HEK293T (cell line): ENCODE results near the gene EXOSC1.
"Not testable (repeated sequence)": the region's sequence is repeated elsewhere in the genome, so short reads cannot be mapped to it uniquely, and the experiment has no call there.

ENCODE experiments used
- CTCF ChIA-PET: fragments of 350-600 bp; formaldehyde crosslinking; extraction: SDS; loops from one replicate; lab custom pipeline; 2021; ENCODE audit warnings: antibody characterized with exemption, inconsistent platforms; lab: Yijun Ruan, JAX
- POLR2A ChIA-PET: fragments of 350-600 bp; formaldehyde crosslinking; extraction: SDS; loops from one replicate; lab custom pipeline; 2020; ENCODE audit warnings: antibody characterized with exemption, inconsistent platforms; lab: Yijun Ruan, JAX
- DNase-seq: peaks from one replicate; pipeline ENCODE4 v3.0.0; 2012; ENCODE audit warnings: mixed read lengths; ENCODE audit errors: extremely low spot score
- ARNT ChIP-seq: fragments of 450-650 bp; IDR thresholded peaks from 2 replicates; pipeline ENCODE4 v1.6.1; 2017; ENCODE audit warnings: mild to moderate bottlenecking
- BHLHE40 ChIP-seq: fragments of 450-650 bp; IDR thresholded peaks from 2 replicates; pipeline ENCODE4 v1.6.1; 2016; ENCODE audit warnings: mild to moderate bottlenecking, moderate library complexity, borderline replicate concordance
- CTBP1 ChIP-seq: fragments of 450-650 bp; IDR thresholded peaks from 2 replicates; pipeline ENCODE4 v1.6.1; 2016; ENCODE audit warnings: borderline replicate concordance
- ELF4 ChIP-seq: fragments of 450-650 bp; IDR thresholded peaks from 2 replicates; pipeline ENCODE4 v1.6.1; 2017; ENCODE audit warnings: antibody characterized with exemption
- FOXA1 ChIP-seq: fragments of 450-650 bp; IDR thresholded peaks from 2 replicates; pipeline ENCODE4 v1.6.1; 2016; ENCODE audit warnings: mild to moderate bottlenecking
- FOXK2 ChIP-seq: fragments of 450-650 bp; IDR thresholded peaks from 2 replicates; pipeline ENCODE4 v1.6.1; 2016; ENCODE audit warnings: mild to moderate bottlenecking
- FOXM1 ChIP-seq: fragments of 450-650 bp; IDR thresholded peaks from 2 replicates; pipeline ENCODE4 v1.6.1; 2017; ENCODE audit warnings: mild to moderate bottlenecking, borderline replicate concordance
- HDGF ChIP-seq: fragments of 450-650 bp; IDR thresholded peaks from 2 replicates; pipeline ENCODE4 v1.6.1; 2017; ENCODE audit warnings: antibody characterized with exemption, borderline replicate concordance
- L3MBTL2 ChIP-seq: fragments of 450-650 bp; conservative IDR thresholded peaks from 2 replicates; pipeline ENCODE4 v1.6.1; 2016; ENCODE audit warnings: mild to moderate bottlenecking
- LEF1 ChIP-seq: fragments of 450-650 bp; IDR thresholded peaks from 2 replicates; pipeline ENCODE4 v1.6.1; 2017; ENCODE audit warnings: mild to moderate bottlenecking, borderline replicate concordance
- NFRKB ChIP-seq: fragments of 450-650 bp; IDR thresholded peaks from 2 replicates; pipeline ENCODE4 v1.6.1; 2016; ENCODE audit warnings: mild to moderate bottlenecking, moderate library complexity
- SP1 ChIP-seq: fragments of 450-650 bp; IDR thresholded peaks from 2 replicates; pipeline ENCODE4 v1.6.1; 2017
- SUZ12 ChIP-seq: fragments of 450-650 bp; IDR thresholded peaks from 2 replicates; pipeline ENCODE4 v1.6.1; 2016; ENCODE audit warnings: mild to moderate bottlenecking
- TARDBP ChIP-seq: fragments of 450-650 bp; IDR thresholded peaks from 2 replicates; pipeline ENCODE4 v1.6.1; 2016
- ZNF384 ChIP-seq: fragments of 450-650 bp; IDR thresholded peaks from 2 replicates; pipeline ENCODE4 v1.6.1; 2016
- TF ChIP-seq, protein P1 (sequence below): fragments of 450-650 bp; IDR thresholded peaks from 2 replicates; pipeline ENCODE4 v1.6.1; 2016

The EXOSC1 gene

GRCh38 chr10:97483506-97483905 is 37.7 kb upstream of the EXOSC1 start:
- TF ChIP-seq FOXK2 = no peak
- no peak for TF ChIP-seq FOXM1
- no peak for TF ChIP-seq NFRKB
- no peak for TF ChIP-seq ARNT
- TF ChIP-seq CTBP1 = no peak
- no peak for TF ChIP-seq SUZ12
- CTCF ChIA-PET = no interaction called here
- POLR2A ChIA-PET = interaction anchor here (1.2 kb wide), 1 partner anchor 14 kb away, joined by 4 read pairs; no protein-coding TSS in a partner anchor
- no peak for DNase-seq

DNA sequence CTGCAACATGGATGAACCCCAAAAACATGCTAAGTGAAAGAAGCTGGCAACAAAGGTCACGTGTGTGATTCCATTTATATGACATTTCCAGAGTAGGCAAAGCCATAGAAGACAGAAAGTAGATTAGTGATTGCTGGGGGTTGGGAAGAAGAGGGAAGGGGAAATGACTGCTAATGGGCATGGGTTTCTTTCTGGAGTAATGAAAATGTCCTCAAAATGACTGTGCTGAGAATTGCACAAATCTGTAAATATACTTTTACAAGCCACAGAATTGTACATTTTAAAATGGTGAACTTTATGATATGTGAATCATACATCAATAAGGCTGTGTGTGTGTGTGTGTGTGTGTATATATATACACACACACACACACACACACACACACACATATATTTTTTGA is 36.6 kb upstream of the EXOSC1 start:
- no peak for TF ChIP-seq NFRKB
- TF ChIP-seq ELF4 = no peak
- TF ChIP-seq SP1 = no peak
- TF ChIP-seq, protein P1, sequence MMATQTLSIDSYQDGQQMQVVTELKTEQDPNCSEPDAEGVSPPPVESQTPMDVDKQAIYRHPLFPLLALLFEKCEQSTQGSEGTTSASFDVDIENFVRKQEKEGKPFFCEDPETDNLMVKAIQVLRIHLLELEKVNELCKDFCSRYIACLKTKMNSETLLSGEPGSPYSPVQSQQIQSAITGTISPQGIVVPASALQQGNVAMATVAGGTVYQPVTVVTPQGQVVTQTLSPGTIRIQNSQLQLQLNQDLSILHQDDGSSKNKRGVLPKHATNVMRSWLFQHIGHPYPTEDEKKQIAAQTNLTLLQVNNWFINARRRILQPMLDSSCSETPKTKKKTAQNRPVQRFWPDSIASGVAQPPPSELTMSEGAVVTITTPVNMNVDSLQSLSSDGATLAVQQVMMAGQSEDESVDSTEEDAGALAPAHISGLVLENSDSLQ = no peak
- no peak for TF ChIP-seq ARNT
- TF ChIP-seq FOXA1 = no peak
- no peak for TF ChIP-seq CTBP1
- TF ChIP-seq HDGF = no peak
- no peak for TF ChIP-seq FOXK2
- no peak for TF ChIP-seq BHLHE40
- no peak for TF ChIP-seq FOXM1
- DNase-seq = no peak
- POLR2A ChIA-PET = no interaction called here
- CTCF ChIA-PET = no interaction called here

DNA sequence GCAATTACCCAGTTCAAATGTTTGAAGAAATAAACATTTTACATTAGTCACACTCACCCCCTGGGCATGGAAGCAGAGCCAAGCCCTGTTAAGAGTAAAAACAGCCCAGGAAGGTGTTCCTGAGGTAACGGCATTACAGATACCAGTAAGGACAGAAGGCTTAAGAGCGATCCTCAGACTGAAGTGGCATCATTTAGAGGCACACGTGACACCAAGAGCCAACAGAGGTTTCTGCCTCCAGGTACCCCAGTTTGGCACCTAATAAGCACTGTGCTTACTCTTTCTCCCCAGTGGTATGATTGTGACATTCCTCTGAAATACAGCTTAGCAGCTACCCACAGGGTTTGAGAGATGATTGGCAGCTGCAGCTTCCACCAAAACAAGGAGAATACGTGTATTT is 35.3 kb upstream of the EXOSC1 start:
- no peak for DNase-seq
- POLR2A ChIA-PET = no interaction called here
- TF ChIP-seq ELF4 (no peak), BHLHE40 (no peak), FOXK2 (no peak), SP1 (no peak), HDGF (no peak), FOXM1 (no peak), LEF1 (no peak), FOXA1 (no peak)
- CTCF ChIA-PET = no interaction called here

GRCh38 chr10:97479939-97480338 is 34.1 kb upstream of the EXOSC1 start:
- TF ChIP-seq L3MBTL2 = no peak
- TF ChIP-seq, protein P1 = peak; percentile 63
- ChIA-PET CTCF (no interaction called here), POLR2A (no interaction called here)
- DNase-seq = no peak

DNA sequence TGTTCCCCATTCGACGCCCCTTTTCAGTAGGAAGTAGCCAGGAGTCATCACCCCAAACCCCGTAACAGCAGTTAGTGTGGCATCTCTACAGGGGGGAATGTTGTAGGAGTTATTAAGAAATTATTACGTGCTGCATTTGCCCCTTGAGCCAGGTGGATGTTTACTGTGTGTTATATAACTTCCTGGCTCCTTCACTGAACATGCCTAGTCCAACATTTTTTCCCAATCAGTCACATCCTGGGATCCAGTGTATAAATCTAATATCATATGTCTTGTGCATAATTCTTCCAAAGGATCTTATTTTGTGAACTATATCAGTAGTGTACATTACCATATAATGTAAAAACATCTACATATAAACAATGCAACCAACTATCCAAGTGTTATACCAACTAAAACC is 33.6 kb upstream of the EXOSC1 start:
- DNase-seq, CTCF ChIA-PET, POLR2A ChIA-PET: not testable (repeated sequence)

GRCh38 chr10:97475936-97476594 is 30.3 kb upstream of the EXOSC1 start:
- TF ChIP-seq ARNT (no peak), L3MBTL2 (no peak), HDGF (no peak), SUZ12 (no peak), FOXA1 (no peak), LEF1 (no peak), TARDBP (no peak), NFRKB (no peak), FOXM1 (no peak), FOXK2 (no peak), ELF4 (no peak), CTBP1 (no peak), BHLHE40 (no peak), SP1 (no peak), ZNF384 (no peak)
- TF ChIP-seq, protein P1 = no peak
- POLR2A ChIA-PET = no interaction called here

DNA sequence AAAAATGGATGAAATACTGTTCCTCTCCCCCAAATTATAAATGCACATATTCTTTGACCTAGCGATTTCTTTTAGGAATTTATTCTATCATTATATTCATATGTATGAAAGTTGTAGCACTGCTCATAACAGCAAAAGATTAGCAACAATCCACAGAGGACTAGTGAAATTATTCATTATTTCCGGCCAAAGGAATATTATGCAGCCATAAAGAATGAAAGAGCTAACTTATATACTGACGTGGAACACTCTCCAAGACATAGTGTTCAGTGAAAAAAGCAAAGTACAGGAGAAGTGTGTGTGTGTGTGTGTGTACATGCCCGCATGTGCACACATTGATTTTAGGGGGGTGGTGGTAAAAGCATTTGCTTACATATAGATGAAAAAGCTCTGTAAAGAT is 29.1 kb upstream of the EXOSC1 start:
- no peak for TF ChIP-seq ARNT
- no peak for TF ChIP-seq L3MBTL2
- no peak for TF ChIP-seq TARDBP
- no peak for TF ChIP-seq ZNF384
- TF ChIP-seq SUZ12 = no peak
- no peak for TF ChIP-seq NFRKB
- TF ChIP-seq FOXA1 = no peak
- TF ChIP-seq CTBP1 = no peak
- TF ChIP-seq, protein P1 = no peak
- TF ChIP-seq LEF1 = no peak
- TF ChIP-seq BHLHE40 = no peak
- TF ChIP-seq HDGF = no peak
- no peak for TF ChIP-seq FOXK2
- no peak for TF ChIP-seq SP1
- no peak for TF ChIP-seq FOXM1
- TF ChIP-seq ELF4 = no peak
- CTCF ChIA-PET = interaction anchor here (0.6 to 1.0 kb wide), 2 partner anchors 50 to 79 kb away, joined by 3 to 7 read pairs; no protein-coding TSS in a partner anchor
- no peak for DNase-seq
- POLR2A ChIA-PET = no interaction called here

More at GRCh38 chr10:97475936-97476594, 30.3 kb upstream of the EXOSC1 start:
- CTCF ChIA-PET = no interaction called here
- DNase-seq = no peak

GRCh38 chr10:97468781-97469180 is 23.0 kb upstream of the EXOSC1 start:
- POLR2A ChIA-PET, DNase-seq, CTCF ChIA-PET: not testable (repeated sequence)
